ENCODE results near the gene TRIOBP. TPM values are rescaled to one million over a fixed set of nuclear protein-coding genes. Genes with fewer than 3 reads are reported as not detected.
"Not testable (repeated sequence)": the region's sequence is repeated elsewhere in the genome, so short reads cannot be mapped to it uniquely, and the experiment has no call there.

Gene TRIOBP
- total RNA-seq, 2 donors from 2014 or later, result 87.2 TPM

DNA sequence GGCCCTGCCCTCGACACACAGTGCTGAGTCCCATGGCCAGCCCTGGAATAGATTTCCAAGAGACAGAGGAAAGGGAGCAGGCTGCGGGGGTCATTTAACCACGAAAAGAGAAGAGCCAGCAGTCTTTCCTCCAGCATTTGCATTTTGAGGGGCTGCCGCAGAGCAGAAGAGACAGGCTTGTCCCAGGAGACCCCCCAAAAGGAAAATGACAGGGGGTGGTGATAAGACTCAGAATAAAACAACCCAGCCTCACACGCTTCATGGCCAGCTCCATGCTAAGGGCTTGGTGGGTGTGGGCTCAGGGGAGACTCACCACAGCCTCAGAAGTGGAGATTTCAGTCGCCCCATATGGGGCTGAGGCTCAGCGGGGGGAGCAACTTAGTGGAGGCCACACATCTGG, 16.9 kb downstream of the TRIOBP start:
- intact Hi-C loops (cut with DNase I, micrococcal nuclease), result no loop called here
- DNase-seq, result no peak
- no peak for ATAC-seq

- ATAC-seq, result no peak
- intact Hi-C loops (cut with DNase I, micrococcal nuclease), result no loop called here
- DNase-seq, result no peak
Observed at GRCh38 chr22:37714634-37715033, 17.8 kb downstream of the TRIOBP start.

GRCh38 chr22:37715760-37716159, 18.9 kb downstream of the TRIOBP start:
- DNase-seq (no peak), ATAC-seq (no peak)
- intact Hi-C loops (cut with DNase I, micrococcal nuclease), result no loop called here

DNA sequence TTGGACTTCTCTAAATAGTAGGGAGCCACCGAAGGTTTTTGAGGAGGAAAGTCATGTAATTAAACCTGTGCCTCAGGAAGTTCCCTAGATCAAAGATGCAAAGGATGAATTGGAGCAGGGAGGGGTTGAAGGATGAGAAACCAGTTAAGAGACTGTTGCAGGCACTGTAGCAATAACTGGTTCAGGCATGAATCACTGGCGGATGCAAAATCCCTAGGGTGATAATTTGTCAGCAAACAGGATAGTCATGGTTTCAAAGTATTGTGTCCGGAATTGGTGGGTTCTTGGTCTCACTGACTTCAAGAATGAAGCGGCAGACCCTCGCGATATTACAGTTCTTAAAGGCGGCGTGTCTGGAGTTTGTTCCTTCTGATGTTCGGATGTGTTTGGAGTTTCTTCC, 19.9 kb downstream of the TRIOBP start:
- DNase-seq (no peak), ATAC-seq (no peak)
- intact Hi-C loops (cut with DNase I, micrococcal nuclease), result no loop called here

DNA sequence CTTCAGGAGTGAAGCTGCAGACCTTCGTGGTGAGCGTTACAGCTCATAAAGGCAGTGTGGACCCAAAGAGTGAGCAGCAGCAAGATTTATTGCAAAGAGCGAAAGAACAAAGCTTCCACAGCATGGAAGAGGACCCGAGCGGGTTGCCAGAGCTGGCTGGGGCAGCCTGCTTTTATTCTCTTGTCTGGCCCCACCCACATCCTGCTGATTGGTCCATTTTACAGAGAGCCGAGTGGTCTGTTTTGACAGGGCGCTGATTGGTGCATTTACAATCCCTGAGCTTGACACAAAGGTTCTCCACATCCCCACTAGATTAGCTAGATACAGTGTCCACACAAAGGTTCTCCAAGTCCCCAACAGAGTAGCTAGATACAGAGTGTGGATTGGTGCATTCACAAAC, 20.4 kb downstream of the TRIOBP start:
- DNase-seq; ATAC-seq; intact Hi-C loops (cut with DNase I, micrococcal nuclease): not testable (repeated sequence)

DNA sequence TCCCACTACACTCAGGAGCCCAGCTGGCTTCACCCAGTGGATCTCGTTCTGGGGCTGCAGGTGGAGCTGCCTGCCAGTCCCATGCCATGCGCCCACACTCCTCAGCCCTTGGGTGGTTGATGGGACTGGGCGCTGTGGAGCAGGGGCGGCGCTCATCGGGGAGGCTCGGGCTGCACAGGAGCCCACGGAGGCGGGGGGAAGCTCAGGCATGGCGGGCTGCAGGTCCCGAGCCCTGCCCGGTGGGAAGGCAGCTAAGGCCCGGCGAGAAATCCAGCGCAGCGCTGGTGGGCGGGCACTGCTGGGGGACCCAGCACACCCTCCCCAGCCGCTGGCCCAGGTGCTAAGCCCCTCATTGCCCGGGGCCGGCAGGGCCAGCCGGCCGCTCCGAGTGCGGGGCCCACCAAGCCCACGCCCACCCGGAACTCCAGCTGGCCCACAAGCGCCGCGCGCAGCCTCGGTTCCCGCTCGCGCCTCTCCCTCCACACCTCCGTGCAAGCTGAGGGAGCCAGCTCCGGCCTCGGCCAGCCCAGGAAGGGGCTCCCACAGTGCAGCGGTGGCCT, 21.0 kb downstream of the TRIOBP start:
- intact Hi-C loops (cut with DNase I, micrococcal nuclease); DNase-seq; ATAC-seq: not testable (repeated sequence)

- DNase-seq, result no peak
- intact Hi-C loops (cut with DNase I, micrococcal nuclease), result no loop called here
- no peak for ATAC-seq
Observed at GRCh38 chr22:37725551-37726240, 28.8 kb downstream of the TRIOBP start.

- intact Hi-C loops (cut with DNase I, micrococcal nuclease), result no loop called here
- ATAC-seq (peak; percentile 31), DNase-seq (no peak)
Observed at GRCh38 chr22:37726241-37726887, 29.5 kb downstream of the TRIOBP start.

- DNase-seq (no peak), ATAC-seq (no peak)
- intact Hi-C loops (cut with DNase I, micrococcal nuclease), result no loop called here
Observed at GRCh38 chr22:37728620-37729019, 31.8 kb downstream of the TRIOBP start.

DNA sequence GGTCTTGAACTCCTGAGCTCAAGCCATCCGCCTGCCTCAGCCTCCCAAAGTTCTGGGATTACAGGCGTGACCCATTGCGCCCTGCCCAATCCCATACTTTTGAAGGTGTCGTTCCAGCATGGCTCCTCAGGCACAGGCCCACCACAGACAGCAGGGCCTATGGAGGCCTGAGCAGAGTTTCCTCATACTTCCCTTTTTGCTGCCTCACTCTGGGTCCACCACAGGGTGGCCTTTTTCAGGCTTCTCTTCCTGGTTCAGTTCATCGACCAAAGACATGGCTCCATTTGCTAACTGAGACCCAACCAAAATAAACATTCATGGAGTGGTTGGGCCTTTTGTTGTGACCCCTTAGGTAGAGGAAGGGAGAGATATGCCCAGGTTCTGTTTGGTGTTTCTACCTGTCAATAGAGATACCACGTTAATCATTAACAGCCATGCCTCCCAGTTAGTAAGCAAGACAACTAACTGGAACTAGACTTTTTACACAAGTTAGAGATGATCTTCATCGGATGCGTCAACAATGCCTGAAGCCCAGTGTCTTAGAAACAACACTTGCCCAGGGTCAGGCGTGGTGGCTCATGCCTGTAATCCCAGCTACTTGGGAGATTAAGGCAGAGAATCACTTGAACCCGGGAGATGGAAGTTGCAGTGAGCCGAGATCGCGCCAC, 35.1 kb downstream of the TRIOBP start:
- intact Hi-C loops (cut with DNase I, micrococcal nuclease), result loop anchor here in 1 of 2 donors (10.0 kb wide), 1 partner anchor 47 kb away; the partner anchor contains the start of gene NOL12
- ATAC-seq, result peak; percentile 83
- DNase-seq, result peak in 1 of 2 donors; percentile 65

DNA sequence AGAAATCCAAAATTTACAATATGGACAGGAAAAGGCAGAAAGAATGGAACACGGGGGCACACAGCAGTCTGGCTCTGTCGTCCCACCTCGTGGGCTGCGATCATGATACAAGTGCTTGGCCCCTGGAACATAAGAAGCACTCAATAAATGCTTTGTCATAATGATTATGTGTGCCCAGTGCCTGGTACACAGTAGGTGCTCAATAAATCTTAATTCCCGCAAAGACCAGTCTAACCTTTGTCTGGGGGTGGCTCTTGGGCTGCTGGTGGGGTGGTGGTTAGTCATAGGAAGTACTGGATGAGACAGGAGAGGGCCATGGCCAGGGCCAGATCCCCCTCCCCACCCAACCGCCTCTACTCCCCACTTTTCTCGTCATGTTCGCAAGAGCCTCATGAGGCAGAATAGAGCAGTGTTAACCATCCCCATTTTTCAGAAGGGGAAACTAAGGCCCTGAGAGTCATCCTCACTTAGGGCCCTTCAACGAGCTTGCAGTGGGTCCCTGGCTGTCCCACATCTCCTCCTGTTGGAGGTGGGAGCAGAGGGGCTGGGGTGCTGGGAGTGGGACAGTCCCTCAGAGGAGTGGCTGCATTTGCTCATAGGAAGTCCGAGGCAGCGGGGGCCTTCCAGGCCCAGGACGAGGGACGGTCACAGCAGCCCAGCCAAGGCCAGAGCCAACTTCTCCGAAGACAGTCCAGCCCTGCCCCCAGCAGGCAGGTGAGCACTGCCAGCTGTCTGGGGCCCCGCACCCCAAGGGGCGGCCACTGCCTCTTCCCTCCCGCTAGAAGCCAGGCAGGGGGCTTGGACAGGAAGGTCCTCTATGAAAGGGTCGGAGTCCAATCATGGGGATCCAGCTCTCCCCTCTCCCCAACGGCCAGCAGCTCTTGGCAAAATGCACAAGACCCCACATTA, 36.1 kb downstream of the TRIOBP start:
- DNase-seq (no peak), ATAC-seq (no peak)
- intact Hi-C loops (cut with DNase I, micrococcal nuclease), result loop anchor here in 1 of 2 donors (10.0 kb wide), 1 partner anchor 48 kb away; the partner anchor contains the start of gene NOL12

GRCh38 chr22:37733625-37734401, 37.0 kb downstream of the TRIOBP start:
- peak; percentile 9 for ATAC-seq
- intact Hi-C loops (cut with DNase I, micrococcal nuclease), result loop anchor here in 1 of 2 donors (10.0 kb wide), 1 partner anchor 49 kb away; the partner anchor contains the start of gene NOL12
- peak; percentile 62 to 74 for DNase-seq

- ATAC-seq, result no peak
- DNase-seq, result no peak
- intact Hi-C loops (cut with DNase I, micrococcal nuclease), result loop anchor here in 1 of 2 donors (10.0 kb wide), 1 partner anchor 50 kb away; the partner anchor contains the start of gene NOL12
Observed at GRCh38 chr22:37734402-37734700, 37.5 kb downstream of the TRIOBP start.

GRCh38 chr22:37734964-37735451, 38.2 kb downstream of the TRIOBP start:
- ATAC-seq, result peak; percentile 43
- intact Hi-C loops (cut with DNase I, micrococcal nuclease), result loop anchor here in 1 of 2 donors (10.0 kb wide), 1 partner anchor 50 kb away; the partner anchor contains the start of gene NOL12
- DNase-seq, result peak in 1 of 2 donors; percentile 67

GRCh38 chr22:37739035-37739434, 42.2 kb downstream of the TRIOBP start:
- DNase-seq, result no peak
- ATAC-seq, result no peak
- intact Hi-C loops (cut with DNase I, micrococcal nuclease), result loop anchor here in 1 of 2 donors (10.0 kb wide), 1 partner anchor 54 kb away; the partner anchor contains the start of gene NOL12

GRCh38 chr22:37739611-37740049, 42.8 kb downstream of the TRIOBP start:
- no peak for ATAC-seq

More at GRCh38 chr22:37739611-37740049, 42.8 kb downstream of the TRIOBP start:
- DNase-seq, result no peak
- intact Hi-C loops (cut with DNase I, micrococcal nuclease), result loop anchor here in 1 of 2 donors (10.0 kb wide), 1 partner anchor 55 kb away; the partner anchor contains the start of gene NOL12

Data from left colon (tissue), 2 donors.